ENCODE data around the gene UBE2S.

The UBE2S gene

DNA sequence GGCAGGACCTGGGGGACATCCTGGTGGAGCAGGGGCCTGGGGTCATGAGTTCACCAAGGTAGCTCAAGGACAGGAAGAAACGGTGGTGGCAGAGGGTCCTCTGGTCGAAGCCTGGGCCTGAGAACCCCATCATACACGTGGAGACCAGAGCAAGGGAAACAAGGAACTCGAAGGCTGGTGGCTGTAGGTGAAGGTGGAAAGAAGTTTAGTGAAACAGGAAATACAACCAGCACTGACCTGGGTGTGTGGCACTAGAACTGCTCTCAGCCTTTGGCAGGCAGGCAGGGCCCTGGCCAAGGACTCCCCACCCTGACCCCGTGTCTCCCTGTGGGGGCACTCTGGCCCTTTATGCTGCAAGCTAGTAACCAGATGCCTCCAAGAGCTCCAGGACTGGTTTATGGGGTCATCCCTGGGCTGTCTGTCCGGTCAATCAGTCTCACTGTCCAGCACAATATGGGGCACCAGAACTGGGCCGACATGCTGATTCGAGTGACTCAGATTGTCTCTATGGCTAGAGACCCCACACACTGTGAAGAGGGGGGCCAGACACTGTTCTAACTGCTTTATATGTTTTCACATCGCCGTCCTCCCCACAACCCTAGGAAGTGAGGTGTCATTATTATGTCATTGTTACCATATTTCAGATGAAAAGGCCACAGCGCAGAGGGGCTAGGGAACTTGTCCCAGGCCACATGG is 56.8 kb downstream of the UBE2S start:
- DNase-seq (ENCODE audit: low read depth): no peak
- no peak for TF ChIP-seq CTCF (IDR thresholded peaks at IDR 0.05; ENCODE audit: control insufficient read depth, extremely low read depth, insufficient read depth)
- H3K4me3 ChIP-seq (ENCODE audit: low read depth, low read length): no peak overlapping the region

Data from LNCaP clone FGC (cell line).